H9 (cell line): ENCODE data around the gene VSTM4. TPM values are rescaled to one million over a fixed set of nuclear protein-coding genes. Genes with fewer than 3 reads are reported as not detected.

ENCODE experiments used
- DNase-seq: peaks from one replicate; pipeline ENCODE4 v3.0.0-alpha.2; 2017
- H2AFZ ChIP-seq: one replicate; pipeline ENCODE4 v1.6.1; 2013; ENCODE audit warnings: mild to moderate bottlenecking, low read length, control low read depth, moderate library complexity
- H2AK5ac ChIP-seq: 2 replicates; pipeline ENCODE4 v1.6.1; 2013; ENCODE audit warnings: low read length, control low read depth, mixed read lengths; ENCODE audit not compliant: insufficient read length
- H2BK120ac ChIP-seq: one replicate; pipeline ENCODE4 v1.6.1; 2013; ENCODE audit warnings: low read depth, mild to moderate bottlenecking, low read length, control low read depth, inconsistent platforms; ENCODE audit not compliant: poor library complexity, severe bottlenecking
- H2BK12ac ChIP-seq: 2 replicates; pipeline ENCODE4 v1.6.1; 2013; ENCODE audit warnings: low read length, control low read depth, mixed read lengths, low read depth; ENCODE audit not compliant: insufficient read length
- H2BK15ac ChIP-seq: 2 replicates; pipeline ENCODE4 v1.6.1; 2013; ENCODE audit warnings: low read depth, low read length, control low read depth
- H2BK20ac ChIP-seq: one replicate; pipeline ENCODE4 v1.6.1; 2013; ENCODE audit warnings: low read depth, mild to moderate bottlenecking, low read length, control low read depth, inconsistent platforms; ENCODE audit not compliant: poor library complexity, severe bottlenecking
- H2BK5ac ChIP-seq: 2 replicates; pipeline ENCODE4 v1.6.1; 2013; ENCODE audit warnings: low read length, control low read depth, mixed read lengths; ENCODE audit not compliant: insufficient read length
- H3K14ac ChIP-seq: 2 replicates; pipeline ENCODE4 v1.6.1; 2013; ENCODE audit warnings: low read length, control low read depth; ENCODE audit not compliant: insufficient read depth
- H3K18ac ChIP-seq: 2 replicates; pipeline ENCODE4 v1.6.1; 2013; ENCODE audit warnings: low read depth, mild to moderate bottlenecking, mixed read lengths, low read length, control low read depth; ENCODE audit not compliant: insufficient read length
- H3K23ac ChIP-seq: 2 replicates; pipeline ENCODE4 v1.6.1; 2013; ENCODE audit warnings: low read length, control low read depth, mixed read lengths, low read depth; ENCODE audit not compliant: insufficient read length
- H3K23me2 ChIP-seq: 2 replicates; pipeline ENCODE4 v1.6.1; 2013; ENCODE audit warnings: low read depth, mild to moderate bottlenecking, mixed read lengths, low read length, control low read depth; ENCODE audit not compliant: insufficient read length, poor library complexity, severe bottlenecking
- H3K27ac ChIP-seq: 2 replicates; pipeline ENCODE4 v1.5.1; 2013; ENCODE audit warnings: low read length, control low read depth, mixed read lengths, low read depth; ENCODE audit not compliant: insufficient read length
- H3K27me3 ChIP-seq: 2 replicates; pipeline ENCODE4 v1.6.1; 2013; ENCODE audit warnings: low read length, control low read depth, inconsistent platforms; ENCODE audit not compliant: insufficient read depth
- H3K4ac ChIP-seq: 2 replicates; pipeline ENCODE4 v1.6.1; 2013; ENCODE audit warnings: low read depth, mild to moderate bottlenecking, control low read depth, inconsistent platforms, low read length, moderate library complexity
- H3K4me1 ChIP-seq: 2 replicates; pipeline ENCODE4 v1.6.1; 2013; ENCODE audit warnings: low read length, control low read depth, inconsistent platforms; ENCODE audit not compliant: insufficient read depth
- H3K4me2 ChIP-seq: 2 replicates; pipeline ENCODE4 v1.6.1; 2013; ENCODE audit warnings: low read length, control low read depth, mixed read lengths; ENCODE audit not compliant: insufficient read length, insufficient read depth
- H3K56ac ChIP-seq: 2 replicates; pipeline ENCODE4 v1.6.1; 2013; ENCODE audit warnings: low read depth, mild to moderate bottlenecking, mixed read lengths, low read length, control low read depth; ENCODE audit not compliant: insufficient read length
- H3K79me1 ChIP-seq: 2 replicates; pipeline ENCODE4 v1.6.1; 2013; ENCODE audit warnings: low read depth, mild to moderate bottlenecking, moderate library complexity, low read length, control low read depth, inconsistent platforms; ENCODE audit not compliant: insufficient read depth, poor library complexity, severe bottlenecking
- H3K79me2 ChIP-seq: 2 replicates; pipeline ENCODE4 v1.6.1; 2013; ENCODE audit warnings: low read length, control low read depth, inconsistent platforms; ENCODE audit not compliant: insufficient read depth
- H3K9ac ChIP-seq: 2 replicates; pipeline ENCODE4 v1.6.1; 2013; ENCODE audit warnings: low read length, control low read depth, mixed read lengths; ENCODE audit not compliant: insufficient read length; ENCODE audit errors: extremely low read depth
- H3K9me3 ChIP-seq: one replicate; pipeline ENCODE4 v1.6.1; 2013; ENCODE audit warnings: low read depth, low read length, inconsistent platforms; ENCODE audit not compliant: control insufficient read depth
- H3T11ph ChIP-seq: one replicate; pipeline ENCODE4 v1.6.1; 2013; ENCODE audit warnings: mild to moderate bottlenecking, low read length, control low read depth, inconsistent platforms
- H4K20me1 ChIP-seq: one replicate; pipeline ENCODE4 v1.6.1; 2013; ENCODE audit not compliant: control insufficient read depth, insufficient read length, insufficient read depth
- H4K5ac ChIP-seq: 2 replicates; pipeline ENCODE4 v1.6.1; 2013; ENCODE audit warnings: low read depth, mild to moderate bottlenecking, mixed read lengths, low read length, control low read depth; ENCODE audit not compliant: insufficient read length
- H4K8ac ChIP-seq: replicated peaks from 2 replicates; pipeline ENCODE4 v1.6.1; 2013; ENCODE audit warnings: low read length, control low read depth, mixed read lengths, low read depth; ENCODE audit not compliant: insufficient read length
- H4K91ac ChIP-seq: 2 replicates; pipeline ENCODE4 v1.6.1; 2013; ENCODE audit warnings: low read depth, mild to moderate bottlenecking, moderate library complexity, mixed read lengths, low read length, control low read depth; ENCODE audit not compliant: insufficient read length
- H3K27ac Mint-ChIP-seq, 3 experiments: 2 replicates in 2 of 3; 3 replicates in 1 of 3; pipeline ENCODE4 v1.8.0; 2020 to 2021; ENCODE audit warnings: mixed read lengths in 3 of 3, mild to moderate bottlenecking in 1 of 3, moderate library complexity in 1 of 3
- H3K27me3 Mint-ChIP-seq: 2 replicates; pipeline ENCODE4 v1.8.0; 2021; ENCODE audit warnings: low read depth, mild to moderate bottlenecking, moderate library complexity, mixed read lengths
- H3K36me3 Mint-ChIP-seq, 3 experiments: 2 replicates in 2 of 3; 3 replicates in 1 of 3; pipeline ENCODE4 v1.8.0; 2020 to 2021; ENCODE audit warnings: low read depth in 3 of 3, mixed read lengths in 3 of 3; ENCODE audit not compliant: insufficient read depth in 1 of 3
- H3K4me1 Mint-ChIP-seq, 2 experiments: 2 replicates each; pipeline ENCODE4 v1.8.0; 2020; ENCODE audit warnings: mixed read lengths in 2 of 2
- H3K4me3 Mint-ChIP-seq, 2 experiments: 2 replicates in 1 of 2; 3 replicates in 1 of 2; pipeline ENCODE4 v1.8.0; 2020 to 2021; ENCODE audit warnings: mild to moderate bottlenecking in 2 of 2, mixed read lengths in 2 of 2, moderate library complexity in 1 of 2
- H3K9me3 Mint-ChIP-seq, 2 experiments: 2 replicates in 1 of 2; 3 replicates in 1 of 2; pipeline ENCODE4 v1.8.0; 2020; ENCODE audit warnings: mild to moderate bottlenecking in 2 of 2, mixed read lengths in 2 of 2, moderate library complexity in 1 of 2
- WGBS: extraction: QIAGEN DNeasy Blood & Tissue Kit; methylation state at CpG from one replicate; pipeline ENCODE4 v1.1.7; 2013; ENCODE audit warnings: missing lambda C conversion rate, low lambda C conversion rate, mixed read lengths; ENCODE audit not compliant: insufficient read length; ENCODE audit errors: extremely low coverage; 5-methylcytosine and 5-hydroxymethylcytosine counted together
- total RNA-seq: library from RNA; stranded (reverse); gene quantifications from 2 replicates; pipeline ENCODE4 v1.2.1, GENCODE V29; 2021
- TF ChIP-seq, protein P1 (sequence below): fragments of 200-600 bp; sonication (generic); conservative IDR thresholded peaks from 3 replicates; pipeline ENCODE4 v1.8.0; 2021; ENCODE audit warnings: antibody characterized with exemption, mild to moderate bottlenecking

VSTM4 gene
- total RNA-seq, 1 experiment from 2014 or later, result 0.44 TPM

DNA sequence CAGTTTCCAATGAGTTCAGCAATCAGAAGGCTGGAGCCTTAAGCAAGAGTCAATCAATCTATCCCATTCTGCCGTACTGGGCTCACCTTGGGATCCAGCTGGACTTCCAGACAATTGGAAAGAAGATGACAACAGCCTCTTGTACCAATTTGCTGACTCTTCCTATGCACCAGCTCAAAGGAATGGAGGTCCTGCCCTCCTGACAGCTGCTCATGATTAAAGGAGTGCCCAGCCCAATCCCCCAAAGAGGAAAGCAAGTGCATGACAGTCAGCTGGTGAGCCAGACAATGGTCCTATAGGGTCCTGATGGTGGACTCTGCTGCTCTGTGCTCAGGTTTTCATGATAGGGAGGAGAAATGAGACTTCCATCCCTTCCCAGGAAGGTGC, 25.1 kb downstream of the VSTM4 start:
- no peak for DNase-seq
- no peaks in the 10 kb centered on the region for H4K20me1 ChIP-seq

More for the DNA sequence above, 25.1 kb downstream of the VSTM4 start:
- Histone ChIP-seq H2AFZ (no peak overlapping the region), H3K56ac (no peak overlapping the region), H2BK15ac (no peak overlapping the region), H3K23me2 (no peaks in the 10 kb centered on the region), H2BK120ac (no peak overlapping the region), H2AK5ac (no peak overlapping the region), H3K9ac (no peak overlapping the region), H3T11ph (no peak overlapping the region), H3K79me2 (no peaks in the 10 kb centered on the region), H3K4me2 (no peak overlapping the region), H3K4ac (no peak overlapping the region), H2BK12ac (no peak overlapping the region), H2BK5ac (no peak overlapping the region), H3K23ac (no peak overlapping the region), H3K4me1 (no peaks in the 10 kb centered on the region; the same call in 1 of the 2 replicates), H3K18ac (no peak overlapping the region), H4K91ac (no peak overlapping the region), H3K14ac (no peak overlapping the region), H4K5ac (no peak overlapping the region), H3K79me1 (no peaks in the 10 kb centered on the region), H3K27me3 (no peaks in the 10 kb centered on the region), H3K27ac (no peak overlapping the region), H4K8ac (no peak overlapping the region), H2BK20ac (no peak overlapping the region), H3K9me3 (no peaks in the 10 kb centered on the region)
- Mint-ChIP-seq H3K4me3 (no peak overlapping the region), H3K27me3 (peaks cover 51% of the 10 kb centered on the region), H3K4me1 (peaks cover 16 to 18% of the 10 kb centered on the region in 2 experiments), H3K36me3 (peaks cover 4 to 15% (median 4%) of the 10 kb centered on the region in 3 experiments; a peak in 6 of 7 replicates), H3K9me3 (peaks cover 15 to 21% of the 10 kb centered on the region in 2 experiments), H3K27ac (no peak overlapping the region)
- WGBS, result no CpG with 5 or more reads among the region's 1 CpG
- TF ChIP-seq, protein P1, sequence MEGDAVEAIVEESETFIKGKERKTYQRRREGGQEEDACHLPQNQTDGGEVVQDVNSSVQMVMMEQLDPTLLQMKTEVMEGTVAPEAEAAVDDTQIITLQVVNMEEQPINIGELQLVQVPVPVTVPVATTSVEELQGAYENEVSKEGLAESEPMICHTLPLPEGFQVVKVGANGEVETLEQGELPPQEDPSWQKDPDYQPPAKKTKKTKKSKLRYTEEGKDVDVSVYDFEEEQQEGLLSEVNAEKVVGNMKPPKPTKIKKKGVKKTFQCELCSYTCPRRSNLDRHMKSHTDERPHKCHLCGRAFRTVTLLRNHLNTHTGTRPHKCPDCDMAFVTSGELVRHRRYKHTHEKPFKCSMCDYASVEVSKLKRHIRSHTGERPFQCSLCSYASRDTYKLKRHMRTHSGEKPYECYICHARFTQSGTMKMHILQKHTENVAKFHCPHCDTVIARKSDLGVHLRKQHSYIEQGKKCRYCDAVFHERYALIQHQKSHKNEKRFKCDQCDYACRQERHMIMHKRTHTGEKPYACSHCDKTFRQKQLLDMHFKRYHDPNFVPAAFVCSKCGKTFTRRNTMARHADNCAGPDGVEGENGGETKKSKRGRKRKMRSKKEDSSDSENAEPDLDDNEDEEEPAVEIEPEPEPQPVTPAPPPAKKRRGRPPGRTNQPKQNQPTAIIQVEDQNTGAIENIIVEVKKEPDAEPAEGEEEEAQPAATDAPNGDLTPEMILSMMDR, result no peak
